Stimulated activated CD8-positive, alpha-beta memory T cell treated with anti-CD3 and anti-CD28 coated beads, Interleukin-4, amount 100 ng/mL, for 24 hours (primary cell): ENCODE results near the gene CYSTM1.

Source experiments
- DNase-seq: peaks from one replicate; pipeline ENCODE4 v3.0.0-alpha.2; 2020; ENCODE audit warnings: low read depth

Gene CYSTM1

GRCh38 chr5:140174465-140175366 is at the start of gene CYSTM1:
TSS of gene CYSTM1 (plus strand) at chr5:140175188. CDS start at chr5:140194466, 19,278 bp downstream.
- DNase-seq: peak; percentile 91

GRCh38 chr5:140125637-140126036 is 49.4 kb upstream of the CYSTM1 start, which contains the start of gene IGIP:
TSS of gene IGIP (plus strand) at chr5:140125937. CDS start at chr5:140128477, 2,540 bp downstream.
- DNase-seq: no peak

- DNase-seq: no peak
Observed at GRCh38 chr5:140126315-140127012, 48.5 kb upstream of the CYSTM1 start.

GRCh38 chr5:140128376-140128775 is 46.6 kb upstream of the CYSTM1 start:
- no peak for DNase-seq

- no peak for DNase-seq
Observed at GRCh38 chr5:140130949-140131733, 43.8 kb upstream of the CYSTM1 start.

GRCh38 chr5:140131967-140132409 is 43.0 kb upstream of the CYSTM1 start:
- DNase-seq: no peak

GRCh38 chr5:140133514-140134167 is 41.3 kb upstream of the CYSTM1 start:
- no peak for DNase-seq

- DNase-seq: no peak
Observed at GRCh38 chr5:140134277-140134935, 40.6 kb upstream of the CYSTM1 start.

GRCh38 chr5:140135127-140135526 is 39.9 kb upstream of the CYSTM1 start:
- no peak for DNase-seq

- DNase-seq: no peak
Observed at GRCh38 chr5:140136624-140137023, 38.4 kb upstream of the CYSTM1 start.

- DNase-seq: no peak
Observed at GRCh38 chr5:140140435-140140834, 34.6 kb upstream of the CYSTM1 start.

- DNase-seq: no peak
Observed at GRCh38 chr5:140141241-140141640, 33.7 kb upstream of the CYSTM1 start.

- DNase-seq: no peak
Observed at GRCh38 chr5:140142246-140142645, 32.7 kb upstream of the CYSTM1 start.

GRCh38 chr5:140142856-140143255 is 32.1 kb upstream of the CYSTM1 start:
- DNase-seq: no peak

- no peak for DNase-seq
Observed at GRCh38 chr5:140143521-140144258, 31.3 kb upstream of the CYSTM1 start.

GRCh38 chr5:140145256-140145655 is 29.7 kb upstream of the CYSTM1 start:
- DNase-seq: no peak

GRCh38 chr5:140145818-140146522 is 29.0 kb upstream of the CYSTM1 start:
- DNase-seq: peak; percentile 26

GRCh38 chr5:140146523-140146842 is 28.5 kb upstream of the CYSTM1 start:
- no peak for DNase-seq

GRCh38 chr5:140147460-140147859 is 27.5 kb upstream of the CYSTM1 start:
- DNase-seq: no peak

GRCh38 chr5:140148508-140148907 is 26.5 kb upstream of the CYSTM1 start:
- no peak for DNase-seq
